Left ventricle myocardium superior (tissue), 1 donor: Measurements from ENCODE around the gene ZFPM1. TPM values are rescaled to one million over a fixed set of nuclear protein-coding genes. Genes with fewer than 3 reads are reported as not detected.
"Not testable (repeated sequence)": the region's sequence is repeated elsewhere in the genome, so short reads cannot be mapped to it uniquely, and the experiment has no call there.

ENCODE experiments used
- ATAC-seq: fragments of 200-7000 bp; cut with Tn5 transposase; one replicate; pipeline ENCODE4 v1.9.1; 2020; ENCODE audit warnings: mild to moderate bottlenecking, moderate library complexity
- DNase-seq: peaks from one replicate; pipeline ENCODE4 v3.0.0-alpha.2; 2020
- intact Hi-C: fragments of 100-400 bp; cut with micrococcal nuclease; formaldehyde crosslinking; loops from one replicate; pipeline ENCODE4 v1.11.0; 2022
- total RNA-seq: library from RNA; stranded (reverse); fragmentation: NEBNext Ultra II Directional; extraction: Animal tissue kit (Norgen Biotek cat#: 25700); gene quantifications from one replicate; pipeline ENCODE4 v1.2.1, GENCODE V29; 2021
- donor health status: DM: no; HTN: yes; CAD: no; lungs with severe emphysema.

Gene ZFPM1
- total RNA-seq, 1 donor from 2014 or later = 3.5 TPM

- intact Hi-C loops = no loop called here
- DNase-seq = no peak
- no peak for ATAC-seq
Observed at GRCh38 chr16:88515925-88516594, 63.0 kb downstream of the ZFPM1 start.

DNA sequence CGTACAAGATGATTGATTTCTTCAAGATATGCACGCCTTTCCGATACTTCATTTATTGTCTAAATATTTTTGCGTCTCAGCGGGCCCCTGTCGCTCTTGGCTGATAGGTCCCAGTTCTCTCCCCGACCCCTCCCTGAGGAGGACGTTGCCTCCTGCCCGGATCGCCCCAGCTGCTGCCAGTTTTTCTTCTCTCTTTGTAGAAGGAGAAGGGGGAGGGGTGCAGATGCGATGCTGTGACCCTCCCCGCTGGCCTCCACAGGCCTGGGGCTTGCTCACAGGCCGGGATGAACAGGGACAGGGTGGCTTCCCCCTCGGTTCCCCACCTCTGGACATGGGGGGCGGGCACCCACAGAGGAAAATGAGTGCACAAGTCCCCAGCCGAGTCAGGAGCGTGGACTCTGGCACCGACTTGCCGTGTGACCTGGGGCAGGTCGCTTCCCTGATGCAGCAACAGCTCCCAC, 63.6 kb downstream of the ZFPM1 start:
- DNase-seq (no peak), ATAC-seq (no peak)
- intact Hi-C loops = no loop called here

DNA sequence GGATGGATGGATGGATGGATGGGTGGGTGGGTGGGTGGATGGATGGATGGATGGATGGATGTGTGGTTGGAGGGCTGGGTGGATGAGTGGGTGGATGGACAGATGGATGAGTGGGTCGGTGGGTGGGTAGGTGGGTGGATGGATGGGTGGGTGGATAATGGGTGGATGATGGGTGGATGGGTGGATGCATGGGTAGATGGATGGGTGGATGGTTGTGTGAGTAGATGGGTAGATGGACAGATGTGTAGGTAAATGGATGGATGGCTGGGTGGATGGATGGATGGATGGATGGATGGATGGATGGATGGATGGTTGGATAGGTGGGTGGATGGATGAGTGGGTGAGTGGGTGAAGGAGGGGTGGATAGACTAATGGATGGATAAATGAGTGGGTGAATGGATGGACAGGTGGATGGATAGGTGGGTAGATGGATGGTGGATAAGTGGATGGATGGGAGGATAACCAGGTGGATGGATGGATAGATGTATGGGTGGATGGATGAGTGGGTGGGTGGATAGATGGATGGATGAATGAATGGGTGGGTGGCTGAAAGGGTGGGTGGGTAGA, 64.2 kb downstream of the ZFPM1 start:
- ATAC-seq, intact Hi-C loops, DNase-seq: not testable (repeated sequence)

DNA sequence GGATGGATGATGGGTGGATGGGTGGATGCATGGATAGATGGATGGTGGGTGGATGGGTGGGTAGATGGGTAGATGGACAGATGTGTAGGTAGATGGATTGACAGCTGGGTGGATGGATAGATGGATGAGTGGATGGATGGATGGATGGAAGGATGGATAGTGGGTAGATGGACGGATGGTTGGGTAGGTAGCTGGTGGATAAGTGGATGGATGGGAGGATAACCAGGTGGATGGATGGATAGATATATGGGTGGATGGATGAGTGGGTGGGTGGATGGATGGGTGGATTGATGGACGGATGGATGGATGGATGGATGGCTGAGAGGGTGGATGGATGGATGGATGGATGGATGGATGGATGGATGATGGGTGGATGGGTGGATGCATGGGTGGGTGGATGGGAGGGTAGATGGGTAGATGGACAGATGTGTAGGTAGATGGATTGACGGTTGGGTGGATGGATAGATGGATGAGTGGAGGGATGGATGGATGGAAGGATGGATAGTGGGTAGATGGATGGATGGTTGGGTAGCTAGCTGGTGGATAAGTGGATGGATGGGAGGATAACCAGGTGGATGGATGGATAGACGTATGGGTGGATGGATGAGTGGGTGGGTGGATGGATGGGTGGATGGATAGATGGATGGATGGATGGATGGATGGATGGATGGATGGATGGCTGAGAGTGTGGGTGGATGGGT, 65.5 kb downstream of the ZFPM1 start:
- ATAC-seq, intact Hi-C loops, DNase-seq: not testable (repeated sequence)

DNA sequence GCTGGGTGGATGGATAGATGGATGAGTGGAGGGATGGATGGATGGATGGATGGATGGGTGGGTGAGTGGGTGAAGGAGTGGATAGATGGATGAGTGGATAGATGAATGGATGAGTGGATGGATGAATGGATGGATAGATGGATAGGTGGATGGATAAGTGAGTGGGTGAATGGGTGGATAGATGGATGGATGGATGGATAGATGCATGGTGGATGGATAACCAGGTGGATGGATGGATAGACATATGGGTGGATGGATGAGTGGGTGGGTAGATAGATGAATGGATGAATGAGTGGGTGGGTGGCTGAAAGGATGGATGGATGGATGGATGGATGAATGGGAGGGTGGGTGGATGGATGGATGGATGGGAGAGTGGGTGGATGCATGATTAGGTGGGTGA, 66.2 kb downstream of the ZFPM1 start:
- intact Hi-C loops = no loop called here
- no peak for ATAC-seq
- DNase-seq = no peak

DNA sequence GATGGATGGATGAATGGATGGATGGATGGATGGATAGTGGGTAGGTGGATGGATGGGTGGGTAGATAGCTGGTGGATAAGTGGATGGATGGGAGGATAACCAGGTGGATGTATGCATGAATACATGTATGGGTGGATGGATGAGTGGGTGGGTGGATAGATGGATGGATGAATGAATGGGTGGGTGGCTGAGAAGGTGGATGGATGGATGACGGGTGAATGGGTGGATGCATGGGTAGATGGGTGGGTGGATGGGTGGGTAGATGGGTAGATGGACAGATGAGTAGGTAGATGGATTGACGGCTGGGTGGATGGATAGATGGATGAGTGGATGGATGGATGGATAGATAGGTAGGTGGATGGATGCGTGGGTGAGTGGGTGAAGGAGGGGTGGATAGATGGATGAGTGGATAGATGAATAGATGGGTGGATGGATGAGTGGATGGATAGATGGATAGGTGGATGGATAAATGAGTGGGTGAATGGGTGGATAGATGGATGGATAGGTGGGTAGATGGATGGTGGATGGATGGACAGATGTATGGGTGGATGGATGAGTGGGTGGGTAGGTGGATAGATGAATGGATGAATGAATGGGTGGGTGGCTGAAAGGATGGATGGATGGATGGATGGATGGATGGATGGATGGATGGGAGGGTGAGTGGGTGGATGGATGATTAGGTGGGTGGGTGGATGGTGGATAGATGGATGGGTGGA, 67.0 kb downstream of the ZFPM1 start:
- ATAC-seq = no peak
- intact Hi-C loops = no loop called here
- no peak for DNase-seq

DNA sequence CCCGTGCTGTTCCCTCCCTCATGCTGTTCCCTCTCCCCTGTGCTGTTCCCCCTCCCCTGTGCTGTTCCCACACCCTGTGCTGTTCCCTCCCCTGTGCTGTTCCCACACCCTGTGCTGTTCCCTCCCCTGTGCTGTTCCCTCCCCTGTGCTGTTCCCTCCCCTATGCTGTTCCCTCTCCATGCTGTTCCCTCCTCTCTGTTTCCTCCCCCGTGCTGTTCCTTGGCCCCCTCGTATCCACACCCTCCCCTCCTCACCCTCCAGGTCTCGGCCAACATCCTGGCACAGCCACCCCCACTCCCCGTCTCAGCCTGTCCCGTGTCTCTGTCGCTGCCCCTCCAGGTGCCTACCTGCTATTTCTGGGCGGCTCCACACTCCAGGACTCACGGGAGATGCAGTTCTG, 68.6 kb downstream of the ZFPM1 start:
- no peak for DNase-seq
- intact Hi-C loops = no loop called here
- no peak for ATAC-seq

DNA sequence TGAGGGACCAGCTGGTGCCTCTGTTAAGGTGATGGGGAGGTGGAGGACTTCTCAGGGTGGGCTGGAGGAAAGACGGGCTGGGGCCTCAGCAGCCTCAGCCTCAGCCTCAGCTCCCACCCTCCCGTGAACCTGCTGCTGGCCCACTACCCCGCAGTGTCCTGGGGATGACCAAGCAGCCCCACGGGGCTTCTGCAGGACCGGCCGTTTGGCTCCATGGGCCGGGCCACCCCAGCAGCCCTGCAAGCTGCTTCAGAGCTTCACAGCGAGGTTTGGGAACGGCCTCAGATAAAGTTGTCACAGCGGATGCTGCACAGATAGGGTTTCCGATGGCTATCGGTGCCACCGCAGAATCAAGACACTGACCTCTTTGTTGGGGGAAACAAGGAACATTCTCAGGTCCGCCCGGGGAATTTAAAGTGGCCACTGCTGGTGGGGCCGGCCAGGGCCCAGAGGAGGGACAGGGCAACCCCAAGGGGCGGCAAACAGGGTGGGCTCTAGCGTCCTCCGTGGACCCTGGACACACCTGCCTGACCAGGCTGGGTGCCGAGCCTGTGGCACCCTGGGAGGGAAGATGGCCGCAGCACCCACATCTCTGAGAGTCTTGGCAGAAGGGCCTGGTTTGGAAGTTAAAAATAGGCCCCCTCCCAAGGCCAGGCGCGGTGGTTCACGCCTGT, 69.3 kb downstream of the ZFPM1 start:
- intact Hi-C loops = no loop called here
- ATAC-seq (no peak), DNase-seq (peak; percentile 22)

DNA sequence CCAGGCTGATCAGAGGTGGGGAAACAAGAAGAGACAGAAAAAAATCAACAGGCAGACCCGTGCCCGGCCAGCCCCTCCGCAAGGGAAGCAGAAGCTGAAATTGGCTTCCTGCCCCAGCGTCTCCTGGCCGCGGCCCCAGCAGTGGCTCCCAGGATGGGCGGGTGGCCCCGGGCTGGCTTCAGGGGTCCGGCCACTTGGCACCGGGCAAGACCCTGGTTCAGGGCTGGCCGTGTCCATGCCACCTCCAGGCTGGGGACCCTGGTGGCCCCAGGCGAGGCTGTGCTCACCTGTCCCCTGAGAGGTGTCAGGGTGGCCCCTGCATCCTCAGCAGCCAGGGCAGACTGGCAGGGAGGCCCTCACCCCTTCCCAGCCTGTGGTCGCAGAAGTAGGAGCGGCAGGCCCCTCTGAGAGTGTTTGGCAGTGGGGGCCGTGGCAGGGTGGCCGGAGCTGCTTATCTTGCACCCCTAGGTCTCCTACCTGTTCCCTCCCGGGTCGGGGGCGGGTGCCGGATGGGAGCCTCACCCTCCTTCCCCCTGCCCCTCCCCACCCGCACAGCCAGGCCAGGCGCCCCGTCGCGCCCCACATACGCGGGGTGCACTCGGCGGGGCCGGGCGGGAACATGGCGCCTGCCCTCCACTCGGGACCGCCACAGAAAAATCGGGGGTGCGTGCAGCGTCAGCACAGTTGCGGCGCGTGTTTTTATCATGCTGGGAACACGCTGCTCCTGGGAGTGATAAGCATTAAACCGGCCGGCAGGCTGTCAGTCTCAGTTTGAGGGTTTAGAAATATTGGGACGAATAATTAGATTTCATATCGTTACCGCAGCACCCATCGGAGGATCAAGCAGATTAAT, 70.5 kb downstream of the ZFPM1 start:
- intact Hi-C loops = no loop called here
- no peak for ATAC-seq
- peak; percentile 30 for DNase-seq

GRCh38 chr16:88524274-88524972, 71.3 kb downstream of the ZFPM1 start:
- peak; percentile 26 for DNase-seq
- intact Hi-C loops = no loop called here
- no peak for ATAC-seq

DNA sequence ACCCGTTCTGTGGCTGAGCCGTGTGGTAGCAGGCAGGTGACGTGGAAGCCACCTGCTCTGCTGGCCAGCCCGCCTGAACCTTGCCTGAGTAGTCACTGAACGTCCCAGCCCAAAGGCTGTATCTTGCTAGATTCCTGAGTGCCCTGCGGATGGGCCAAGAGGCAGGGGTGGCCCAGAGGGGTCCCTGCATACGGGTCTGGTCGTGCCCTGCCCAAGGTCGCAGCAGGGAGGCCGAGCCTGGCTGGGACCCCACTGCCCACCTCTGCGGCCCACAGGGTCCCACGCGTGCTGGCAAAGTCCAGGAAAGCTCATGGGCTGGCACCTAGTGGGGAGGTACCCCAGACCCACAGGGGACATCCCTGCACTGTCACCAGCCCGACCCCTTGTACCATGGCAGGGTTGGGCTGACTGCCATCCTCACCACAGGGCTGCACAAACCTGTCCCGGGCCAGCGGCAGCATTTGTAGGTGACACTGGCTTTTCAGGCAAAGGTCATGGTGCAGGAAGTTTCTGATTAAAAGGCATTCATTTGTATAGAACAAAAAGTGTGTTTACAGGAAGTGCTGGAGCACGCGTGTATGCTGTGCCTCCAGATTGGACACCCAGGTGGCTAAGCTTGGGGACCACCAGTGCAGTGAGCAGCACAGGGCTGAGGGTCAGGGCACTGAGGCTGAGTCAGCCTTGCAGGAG, 72.0 kb downstream of the ZFPM1 start:
- peak; percentile 24 for DNase-seq
- no peak for ATAC-seq
- intact Hi-C loops = loop anchor here (5.0 kb wide), 1 partner anchor 73 kb away; the partner anchor contains the start of gene ZFPM1

DNA sequence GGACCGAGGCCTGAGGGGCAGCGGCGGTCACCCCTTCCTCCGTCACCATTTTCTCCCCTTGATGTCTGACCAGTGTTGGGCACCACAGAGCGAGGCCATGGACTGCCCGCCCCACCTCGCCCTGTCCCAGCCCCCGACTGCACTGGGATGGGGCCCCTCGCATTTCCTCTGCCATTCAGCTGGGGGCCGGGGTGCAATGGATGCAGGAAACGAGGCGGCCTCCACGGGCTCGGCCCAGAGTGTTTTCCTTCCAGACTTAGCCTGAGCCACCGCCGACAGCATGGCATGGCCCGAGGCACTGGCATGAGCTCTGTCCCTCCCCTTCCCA, 72.5 kb downstream of the ZFPM1 start:
- no peak for ATAC-seq
- intact Hi-C loops = loop anchor here (5.0 kb wide), 1 partner anchor 73 kb away; the partner anchor contains the start of gene ZFPM1
- no peak for DNase-seq

DNA sequence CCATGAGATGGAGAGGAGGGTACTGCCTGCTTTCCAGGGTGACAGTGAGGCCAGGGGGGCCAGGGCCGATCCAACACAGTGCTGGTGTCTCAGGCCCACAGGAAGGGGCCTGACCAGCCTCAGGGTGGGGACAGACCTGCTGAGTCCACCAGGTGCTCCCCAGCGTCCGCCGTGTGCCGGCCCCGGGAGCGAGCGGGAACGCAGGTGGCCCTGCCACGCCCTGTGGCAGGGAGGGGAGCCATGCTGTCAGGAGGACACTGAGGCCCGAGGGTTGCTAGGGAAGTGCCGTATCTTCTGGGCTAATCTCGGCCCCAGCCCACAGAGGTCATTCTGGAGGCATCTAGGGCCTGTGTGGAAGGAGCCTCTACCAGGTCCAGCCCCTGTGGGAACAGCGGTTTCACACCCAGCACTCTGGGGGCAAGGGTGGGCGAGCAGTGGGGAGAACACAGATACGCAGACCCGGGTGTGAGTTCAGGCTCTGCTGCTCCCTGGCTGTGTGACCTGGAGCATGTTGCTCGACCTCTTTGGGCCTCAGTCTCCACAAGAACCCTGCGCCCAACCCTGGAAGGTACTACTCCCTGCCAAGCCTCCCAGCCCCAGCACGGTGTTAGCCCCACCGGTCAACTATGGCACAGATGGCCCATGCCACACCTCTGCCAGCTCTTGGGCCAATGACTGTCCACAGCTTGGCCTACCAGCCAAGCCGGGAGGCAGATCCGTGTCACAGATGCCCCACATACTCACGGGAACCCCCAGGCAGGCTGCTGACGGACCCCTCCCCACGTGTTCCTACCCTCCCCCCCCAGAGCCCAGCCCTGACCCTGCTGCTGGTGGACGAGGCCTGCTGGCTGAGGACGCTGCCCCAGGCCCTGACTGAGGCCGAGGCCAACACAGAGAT, 73.2 kb downstream of the ZFPM1 start:
- DNase-seq = peak; percentile 31
- ATAC-seq = peak; percentile 3
- intact Hi-C loops = loop anchor here (5.0 kb wide), 1 partner anchor 74 kb away; the partner anchor contains the start of gene ZFPM1

DNA sequence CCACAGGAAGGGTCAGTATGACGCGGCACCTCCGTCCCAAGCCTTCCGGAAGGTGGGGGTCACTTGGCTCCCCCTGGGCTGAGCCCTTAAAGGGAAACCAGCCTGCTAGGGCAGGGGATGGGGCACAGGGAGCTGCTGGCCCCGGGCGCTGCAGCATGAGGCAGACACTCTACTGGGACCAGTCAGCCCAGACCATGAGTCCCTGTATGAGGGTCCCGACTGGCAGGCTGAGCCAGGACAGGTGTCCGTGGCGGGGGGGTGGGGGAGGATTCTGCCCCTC, 73.8 kb downstream of the ZFPM1 start:
- intact Hi-C loops = loop anchor here (5.0 kb wide), 1 partner anchor 75 kb away; the partner anchor contains the start of gene ZFPM1
- DNase-seq (peak; percentile 31), ATAC-seq (peak; percentile 6)

- intact Hi-C loops = loop anchor here (5.0 kb wide), 1 partner anchor 75 kb away; the partner anchor contains the start of gene ZFPM1
- ATAC-seq (peak; percentile 71), DNase-seq (peak; percentile 84)
Observed at GRCh38 chr16:88527186-88527936, 74.3 kb downstream of the ZFPM1 start.
